ENCODE results near the gene BBC3.
A peak's percentile ranks its signal among the peaks of the same experiment; 100 is the strongest.

BBC3 gene

DNA sequence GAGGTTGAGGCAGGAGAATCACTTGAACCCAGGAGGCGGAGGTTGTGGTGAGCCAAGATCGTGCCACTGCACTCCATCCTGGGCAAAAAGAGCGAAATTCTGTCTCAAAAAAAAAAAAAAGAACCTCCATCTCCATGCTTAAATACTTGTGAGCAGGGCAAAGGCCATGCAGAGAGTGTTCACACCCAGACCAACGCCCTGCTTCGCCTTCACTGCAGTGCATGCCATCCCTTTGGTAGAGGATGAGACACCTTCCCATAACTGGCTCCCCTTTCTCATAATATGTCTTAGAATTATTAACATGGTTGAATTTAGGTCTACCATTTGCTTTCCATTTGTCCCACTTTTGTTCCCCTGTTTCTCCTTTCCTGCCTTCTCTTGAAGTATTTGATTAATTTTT lies 15.4 kb downstream of the BBC3 start:
- Histone ChIP-seq H3K79me2 (ENCODE audit: insufficient read depth, low read length) (no peaks in the 10 kb centered on the region), H2AFZ (ENCODE audit: low read depth, low read length, severe bottlenecking) (no peak overlapping the region), H3K9me2 (replicated peaks; ENCODE audit: insufficient read depth, low read length) (no peaks in the 10 kb centered on the region), H3F3A (ENCODE audit: insufficient read depth) (peaks cover 12% of the 10 kb centered on the region; the same call in 1 of the 2 replicates), H3K9ac (ENCODE audit: low read length) (no peak overlapping the region), H3K4me2 (ENCODE audit: low read depth, low read length, poor library complexity, severe bottlenecking) (no peak overlapping the region), H3K4me3 (ENCODE audit: insufficient read depth, low read length, poor library complexity, severe bottlenecking) (no peak overlapping the region), H3K36me3 (ENCODE audit: low read length) (no peaks in the 10 kb centered on the region), H3K9me3 (ENCODE audit: insufficient read depth, low read length) (no peaks in the 10 kb centered on the region), H3K27ac (ENCODE audit: low read depth, low read length) (no peak overlapping the region), H3K27me3 (ENCODE audit: low read length) (no peaks in the 10 kb centered on the region), H4K20me1 (ENCODE audit: low read depth, low read length) (no peaks in the 10 kb centered on the region)
- TF ChIP-seq EZH2phosphoT487 (conservative IDR thresholded peaks at IDR 0.05; ENCODE audit: low read length), result no peak
- TF ChIP-seq, protein P1, sequence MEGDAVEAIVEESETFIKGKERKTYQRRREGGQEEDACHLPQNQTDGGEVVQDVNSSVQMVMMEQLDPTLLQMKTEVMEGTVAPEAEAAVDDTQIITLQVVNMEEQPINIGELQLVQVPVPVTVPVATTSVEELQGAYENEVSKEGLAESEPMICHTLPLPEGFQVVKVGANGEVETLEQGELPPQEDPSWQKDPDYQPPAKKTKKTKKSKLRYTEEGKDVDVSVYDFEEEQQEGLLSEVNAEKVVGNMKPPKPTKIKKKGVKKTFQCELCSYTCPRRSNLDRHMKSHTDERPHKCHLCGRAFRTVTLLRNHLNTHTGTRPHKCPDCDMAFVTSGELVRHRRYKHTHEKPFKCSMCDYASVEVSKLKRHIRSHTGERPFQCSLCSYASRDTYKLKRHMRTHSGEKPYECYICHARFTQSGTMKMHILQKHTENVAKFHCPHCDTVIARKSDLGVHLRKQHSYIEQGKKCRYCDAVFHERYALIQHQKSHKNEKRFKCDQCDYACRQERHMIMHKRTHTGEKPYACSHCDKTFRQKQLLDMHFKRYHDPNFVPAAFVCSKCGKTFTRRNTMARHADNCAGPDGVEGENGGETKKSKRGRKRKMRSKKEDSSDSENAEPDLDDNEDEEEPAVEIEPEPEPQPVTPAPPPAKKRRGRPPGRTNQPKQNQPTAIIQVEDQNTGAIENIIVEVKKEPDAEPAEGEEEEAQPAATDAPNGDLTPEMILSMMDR (IDR thresholded peaks at IDR 0.05; ENCODE audit: insufficient read depth, low read length, poor library complexity, severe bottlenecking), result no peak

DNA sequence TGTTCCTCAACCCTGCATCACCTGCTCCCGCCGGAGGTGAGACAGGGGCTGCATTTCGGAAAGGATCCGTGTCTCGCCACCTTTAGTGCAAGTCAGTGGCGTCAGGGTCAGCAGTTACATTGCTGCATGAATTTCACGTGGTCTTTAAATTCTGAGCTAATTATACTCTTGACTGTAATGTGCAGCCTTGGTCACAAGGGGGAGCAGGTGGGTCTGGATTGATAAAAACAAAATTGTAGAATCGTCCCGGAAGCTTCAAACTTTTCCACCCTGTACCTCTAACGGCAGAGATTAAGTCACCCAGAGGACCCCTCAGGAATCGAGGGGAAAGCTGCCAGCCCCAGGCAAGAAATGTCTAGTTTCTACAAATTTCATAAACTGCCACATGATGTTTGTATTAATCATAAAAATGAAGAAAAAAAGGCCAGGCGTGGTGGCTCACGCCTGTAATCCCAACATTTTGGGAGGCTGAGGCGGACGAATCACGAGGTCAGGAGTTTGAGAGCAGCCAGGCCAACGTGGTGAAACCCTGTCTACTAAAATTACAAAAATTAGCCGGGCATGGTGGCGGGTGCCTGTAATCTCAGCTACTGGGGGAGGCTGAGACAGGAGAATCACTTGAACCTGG lies 20.2 kb downstream of the BBC3 start:
- Histone ChIP-seq H3K4me2 (ENCODE audit: low read depth, low read length, poor library complexity, severe bottlenecking) (no peak overlapping the region), H4K20me1 (ENCODE audit: low read depth, low read length) (no peaks in the 10 kb centered on the region), H3F3A (ENCODE audit: insufficient read depth) (peaks cover 30% of the 10 kb centered on the region), H3K9me3 (ENCODE audit: insufficient read depth, low read length) (no peaks in the 10 kb centered on the region), H3K27me3 (ENCODE audit: low read length) (no peaks in the 10 kb centered on the region), H3K27ac (ENCODE audit: low read depth, low read length) (peak overlapping the region; percentile 43), H3K79me2 (ENCODE audit: insufficient read depth, low read length) (no peaks in the 10 kb centered on the region), H3K9me2 (replicated peaks; ENCODE audit: insufficient read depth, low read length) (no peaks in the 10 kb centered on the region), H2AFZ (ENCODE audit: low read depth, low read length, severe bottlenecking) (no peak overlapping the region), H3K36me3 (ENCODE audit: low read length) (peaks cover 3% of the 10 kb centered on the region; the same call in 1 of the 2 replicates), H3K9ac (ENCODE audit: low read length) (no peak overlapping the region), H3K4me3 (ENCODE audit: insufficient read depth, low read length, poor library complexity, severe bottlenecking) (no peak overlapping the region)
- TF ChIP-seq, protein P1 (IDR thresholded peaks at IDR 0.05; ENCODE audit: insufficient read depth, low read length, poor library complexity, severe bottlenecking), result peak; percentile 69
- TF ChIP-seq EZH2phosphoT487 (conservative IDR thresholded peaks at IDR 0.05; ENCODE audit: low read length), result no peak

DNA sequence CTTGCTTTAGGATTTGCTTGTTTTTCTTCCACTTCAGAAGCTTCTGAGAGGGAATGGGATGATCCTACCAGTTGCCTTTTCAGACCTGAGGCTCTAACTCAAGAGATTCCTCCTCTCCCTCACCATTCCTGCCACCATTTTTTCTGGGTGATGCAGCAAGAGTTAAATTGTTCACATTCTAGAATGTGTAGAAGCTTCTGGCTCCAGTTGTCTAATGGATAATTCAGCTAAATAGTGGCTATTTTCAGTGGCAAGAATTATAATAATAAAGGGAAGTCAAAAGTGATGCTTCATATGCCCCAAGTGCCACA lies 20.9 kb downstream of the BBC3 start:
- TF ChIP-seq, protein P1 (IDR thresholded peaks at IDR 0.05; ENCODE audit: insufficient read depth, low read length, poor library complexity, severe bottlenecking), result no peak
- TF ChIP-seq EZH2phosphoT487 (conservative IDR thresholded peaks at IDR 0.05; ENCODE audit: low read length), result no peak
- Histone ChIP-seq H3K9me2 (replicated peaks; ENCODE audit: insufficient read depth, low read length) (no peaks in the 10 kb centered on the region), H3K36me3 (ENCODE audit: low read length) (peaks cover 3% of the 10 kb centered on the region; the same call in 1 of the 2 replicates), H3K4me3 (ENCODE audit: insufficient read depth, low read length, poor library complexity, severe bottlenecking) (no peak overlapping the region), H3K27me3 (ENCODE audit: low read length) (no peaks in the 10 kb centered on the region), H3K9ac (ENCODE audit: low read length) (no peak overlapping the region), H3F3A (ENCODE audit: insufficient read depth) (peaks cover 30% of the 10 kb centered on the region), H3K4me2 (ENCODE audit: low read depth, low read length, poor library complexity, severe bottlenecking) (no peak overlapping the region), H3K27ac (ENCODE audit: low read depth, low read length) (peak overlapping the region; percentile 43), H3K9me3 (ENCODE audit: insufficient read depth, low read length) (no peaks in the 10 kb centered on the region), H3K79me2 (ENCODE audit: insufficient read depth, low read length) (no peaks in the 10 kb centered on the region), H2AFZ (ENCODE audit: low read depth, low read length, severe bottlenecking) (no peak overlapping the region), H4K20me1 (ENCODE audit: low read depth, low read length) (no peaks in the 10 kb centered on the region)

Measured in SU-DHL-6 (cell line).